Measurements from ENCODE around the gene BCL2L2.

DNA sequence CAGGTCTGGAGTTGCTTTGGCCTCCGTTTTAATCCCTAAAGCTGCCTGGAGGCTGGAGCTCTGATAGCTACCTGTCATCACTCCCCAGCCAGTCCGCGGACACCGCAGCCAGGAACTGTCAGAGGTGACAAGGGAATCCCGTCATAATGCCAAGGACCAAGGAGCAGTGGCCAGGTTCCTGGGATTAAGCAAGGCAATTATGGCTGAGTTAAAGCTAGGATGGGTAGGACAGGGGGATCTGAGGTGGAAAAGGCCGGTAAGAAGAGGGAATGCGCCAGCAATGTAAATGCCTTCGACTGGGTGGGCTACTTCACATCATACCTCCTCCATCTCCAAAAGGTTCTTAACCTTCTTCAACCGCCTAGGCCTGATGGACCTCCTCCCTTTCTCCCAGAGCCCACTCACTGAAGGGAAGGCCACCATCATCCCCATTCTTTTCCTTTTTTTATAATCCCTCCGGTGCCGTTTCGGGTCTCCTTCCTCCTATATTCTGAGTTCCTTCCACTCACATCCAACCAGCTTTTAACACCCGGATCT, 5.9 kb upstream of the BCL2L2 start:
- TF ChIP-seq, protein P1, sequence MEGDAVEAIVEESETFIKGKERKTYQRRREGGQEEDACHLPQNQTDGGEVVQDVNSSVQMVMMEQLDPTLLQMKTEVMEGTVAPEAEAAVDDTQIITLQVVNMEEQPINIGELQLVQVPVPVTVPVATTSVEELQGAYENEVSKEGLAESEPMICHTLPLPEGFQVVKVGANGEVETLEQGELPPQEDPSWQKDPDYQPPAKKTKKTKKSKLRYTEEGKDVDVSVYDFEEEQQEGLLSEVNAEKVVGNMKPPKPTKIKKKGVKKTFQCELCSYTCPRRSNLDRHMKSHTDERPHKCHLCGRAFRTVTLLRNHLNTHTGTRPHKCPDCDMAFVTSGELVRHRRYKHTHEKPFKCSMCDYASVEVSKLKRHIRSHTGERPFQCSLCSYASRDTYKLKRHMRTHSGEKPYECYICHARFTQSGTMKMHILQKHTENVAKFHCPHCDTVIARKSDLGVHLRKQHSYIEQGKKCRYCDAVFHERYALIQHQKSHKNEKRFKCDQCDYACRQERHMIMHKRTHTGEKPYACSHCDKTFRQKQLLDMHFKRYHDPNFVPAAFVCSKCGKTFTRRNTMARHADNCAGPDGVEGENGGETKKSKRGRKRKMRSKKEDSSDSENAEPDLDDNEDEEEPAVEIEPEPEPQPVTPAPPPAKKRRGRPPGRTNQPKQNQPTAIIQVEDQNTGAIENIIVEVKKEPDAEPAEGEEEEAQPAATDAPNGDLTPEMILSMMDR (IDR thresholded peaks at IDR 0.05; ENCODE audit: poor library complexity) = no peak
- TF ChIP-seq EZH2 (IDR thresholded peaks at IDR 0.05; ENCODE audit: borderline replicate concordance) = no peak
- TF ChIP-seq EZH2phosphoT487 (IDR thresholded peaks at IDR 0.05; ENCODE audit: low read depth, severe bottlenecking, unreplicated experiment) = no peak

Measured in hepatocyte (in vitro differentiated cells).